ENCODE results near the gene DNAH1.

DNA sequence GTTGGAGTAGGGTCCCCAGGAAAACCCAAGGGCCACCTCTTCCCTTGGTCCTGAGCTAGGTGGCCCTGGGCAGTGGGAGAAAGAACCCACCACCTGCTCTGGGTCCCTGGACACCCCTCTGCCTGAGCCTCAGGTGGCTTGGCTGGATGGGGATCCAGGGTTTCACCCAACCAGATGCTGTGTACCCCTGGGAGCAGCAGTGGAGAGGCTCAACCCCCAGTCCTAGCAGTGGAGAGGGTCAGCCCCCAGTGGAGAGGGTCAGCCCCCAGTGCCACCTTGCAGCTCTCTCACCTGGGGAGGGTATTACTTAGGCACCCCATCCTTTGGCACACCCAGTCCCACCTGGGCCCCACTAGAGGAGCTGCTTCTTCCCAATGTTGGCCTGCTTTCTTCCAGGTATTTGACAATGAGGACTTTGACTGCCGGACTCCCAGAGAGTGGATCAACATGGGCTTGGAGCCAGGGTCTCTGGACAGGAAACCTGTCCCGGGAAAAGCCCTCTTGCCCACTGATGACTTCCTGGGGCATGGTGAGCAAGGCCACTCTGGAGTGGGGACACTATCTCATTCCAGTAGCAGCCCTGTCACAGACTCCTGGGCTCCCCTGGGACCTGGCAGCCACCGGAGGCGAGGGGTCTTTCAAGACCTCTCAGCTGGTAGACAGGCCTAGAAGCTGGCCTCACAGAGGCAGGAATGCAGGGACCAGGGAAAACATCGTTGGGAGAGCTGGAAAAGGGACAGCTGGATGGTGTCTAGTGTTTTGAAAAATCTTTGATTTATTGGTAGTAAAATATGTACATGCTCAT, 11.6 kb downstream of the DNAH1 start:
- TF ChIP-seq POLR2A (IDR thresholded peaks at IDR 0.05) (no peak), POLR2AphosphoS5 (IDR thresholded peaks at IDR 0.05) (no peak), EP300 (IDR thresholded peaks at IDR 0.05) (no peak)
- TF ChIP-seq, protein P1, sequence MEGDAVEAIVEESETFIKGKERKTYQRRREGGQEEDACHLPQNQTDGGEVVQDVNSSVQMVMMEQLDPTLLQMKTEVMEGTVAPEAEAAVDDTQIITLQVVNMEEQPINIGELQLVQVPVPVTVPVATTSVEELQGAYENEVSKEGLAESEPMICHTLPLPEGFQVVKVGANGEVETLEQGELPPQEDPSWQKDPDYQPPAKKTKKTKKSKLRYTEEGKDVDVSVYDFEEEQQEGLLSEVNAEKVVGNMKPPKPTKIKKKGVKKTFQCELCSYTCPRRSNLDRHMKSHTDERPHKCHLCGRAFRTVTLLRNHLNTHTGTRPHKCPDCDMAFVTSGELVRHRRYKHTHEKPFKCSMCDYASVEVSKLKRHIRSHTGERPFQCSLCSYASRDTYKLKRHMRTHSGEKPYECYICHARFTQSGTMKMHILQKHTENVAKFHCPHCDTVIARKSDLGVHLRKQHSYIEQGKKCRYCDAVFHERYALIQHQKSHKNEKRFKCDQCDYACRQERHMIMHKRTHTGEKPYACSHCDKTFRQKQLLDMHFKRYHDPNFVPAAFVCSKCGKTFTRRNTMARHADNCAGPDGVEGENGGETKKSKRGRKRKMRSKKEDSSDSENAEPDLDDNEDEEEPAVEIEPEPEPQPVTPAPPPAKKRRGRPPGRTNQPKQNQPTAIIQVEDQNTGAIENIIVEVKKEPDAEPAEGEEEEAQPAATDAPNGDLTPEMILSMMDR (IDR thresholded peaks at IDR 0.05), result no peak

Measured in gastroesophageal sphincter (tissue), 3 donors.